Astrocyte (in vitro differentiated cells and primary cell): ENCODE results near the gene PML.

Experiments used
- CTCF ChIP-seq: IDR thresholded peaks from 2 replicates; pipeline ENCODE4 v1.5.1; 2011; ENCODE audit warnings: low read depth, mild to moderate bottlenecking, inconsistent platforms, low read length, moderate library complexity; ENCODE audit not compliant: insufficient read depth
- EZH2 ChIP-seq: IDR thresholded peaks from 2 replicates; pipeline ENCODE4 v1.6.1; 2012; ENCODE audit warnings: mild to moderate bottlenecking, low read length, inconsistent platforms; ENCODE audit not compliant: insufficient read depth

GRCh38 chr15:73965094-73965757, 29.3 kb upstream of the PML start:
- TF ChIP-seq CTCF: no peak
- no peak for TF ChIP-seq EZH2
